GM13977 (cell line): Measurements from ENCODE around the gene LHFPL4.

Source experiments
- DNase-seq: peaks from one replicate; pipeline ENCODE4 v3.0.0; 2012; ENCODE audit warnings: low spot score
- in situ Hi-C: fragments of 300-500 bp; cut with MboI; formaldehyde crosslinking; loops from one replicate; pipeline ENCODE4 v1.12.0; 2022; ENCODE audit warnings: low sequenced_read_pairs, low pct_unique_long_range_greater_than_20kb, mixed read lengths, inconsistent platforms; ENCODE audit not compliant: unreplicated experiment
- TF ChIP-seq, protein P1 (sequence below): IDR thresholded peaks from 2 replicates; pipeline ENCODE4 v1.5.1; 2012; ENCODE audit warnings: mild to moderate bottlenecking, control low read depth; ENCODE audit not compliant: insufficient read depth; ENCODE audit errors: extremely low read depth, missing control alignments

LHFPL4 gene

DNA sequence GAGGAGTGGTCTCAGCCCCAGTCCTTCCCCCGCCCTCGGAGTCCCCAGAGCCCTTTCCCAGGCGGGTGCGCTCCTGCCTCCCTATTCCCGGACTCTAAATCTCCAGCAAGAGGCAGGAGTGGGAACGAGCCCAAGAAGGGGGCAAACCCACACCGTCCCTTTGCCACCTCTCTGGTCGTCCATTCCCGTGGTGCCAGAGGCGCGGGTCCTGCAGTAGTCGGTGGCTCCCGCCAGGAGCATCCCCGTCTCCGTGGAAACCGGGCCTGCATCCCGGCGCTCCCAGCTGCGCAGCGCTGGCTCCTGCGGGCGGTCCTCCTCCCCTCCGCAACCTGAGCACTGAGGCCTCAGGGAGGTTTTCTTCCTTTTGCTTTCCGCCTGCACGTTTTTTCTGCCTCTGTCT is 44.8 kb downstream of the LHFPL4 start:
- no peak for DNase-seq
- in situ Hi-C loops, result no loop called here
- TF ChIP-seq, protein P1, sequence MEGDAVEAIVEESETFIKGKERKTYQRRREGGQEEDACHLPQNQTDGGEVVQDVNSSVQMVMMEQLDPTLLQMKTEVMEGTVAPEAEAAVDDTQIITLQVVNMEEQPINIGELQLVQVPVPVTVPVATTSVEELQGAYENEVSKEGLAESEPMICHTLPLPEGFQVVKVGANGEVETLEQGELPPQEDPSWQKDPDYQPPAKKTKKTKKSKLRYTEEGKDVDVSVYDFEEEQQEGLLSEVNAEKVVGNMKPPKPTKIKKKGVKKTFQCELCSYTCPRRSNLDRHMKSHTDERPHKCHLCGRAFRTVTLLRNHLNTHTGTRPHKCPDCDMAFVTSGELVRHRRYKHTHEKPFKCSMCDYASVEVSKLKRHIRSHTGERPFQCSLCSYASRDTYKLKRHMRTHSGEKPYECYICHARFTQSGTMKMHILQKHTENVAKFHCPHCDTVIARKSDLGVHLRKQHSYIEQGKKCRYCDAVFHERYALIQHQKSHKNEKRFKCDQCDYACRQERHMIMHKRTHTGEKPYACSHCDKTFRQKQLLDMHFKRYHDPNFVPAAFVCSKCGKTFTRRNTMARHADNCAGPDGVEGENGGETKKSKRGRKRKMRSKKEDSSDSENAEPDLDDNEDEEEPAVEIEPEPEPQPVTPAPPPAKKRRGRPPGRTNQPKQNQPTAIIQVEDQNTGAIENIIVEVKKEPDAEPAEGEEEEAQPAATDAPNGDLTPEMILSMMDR, result no peak

DNA sequence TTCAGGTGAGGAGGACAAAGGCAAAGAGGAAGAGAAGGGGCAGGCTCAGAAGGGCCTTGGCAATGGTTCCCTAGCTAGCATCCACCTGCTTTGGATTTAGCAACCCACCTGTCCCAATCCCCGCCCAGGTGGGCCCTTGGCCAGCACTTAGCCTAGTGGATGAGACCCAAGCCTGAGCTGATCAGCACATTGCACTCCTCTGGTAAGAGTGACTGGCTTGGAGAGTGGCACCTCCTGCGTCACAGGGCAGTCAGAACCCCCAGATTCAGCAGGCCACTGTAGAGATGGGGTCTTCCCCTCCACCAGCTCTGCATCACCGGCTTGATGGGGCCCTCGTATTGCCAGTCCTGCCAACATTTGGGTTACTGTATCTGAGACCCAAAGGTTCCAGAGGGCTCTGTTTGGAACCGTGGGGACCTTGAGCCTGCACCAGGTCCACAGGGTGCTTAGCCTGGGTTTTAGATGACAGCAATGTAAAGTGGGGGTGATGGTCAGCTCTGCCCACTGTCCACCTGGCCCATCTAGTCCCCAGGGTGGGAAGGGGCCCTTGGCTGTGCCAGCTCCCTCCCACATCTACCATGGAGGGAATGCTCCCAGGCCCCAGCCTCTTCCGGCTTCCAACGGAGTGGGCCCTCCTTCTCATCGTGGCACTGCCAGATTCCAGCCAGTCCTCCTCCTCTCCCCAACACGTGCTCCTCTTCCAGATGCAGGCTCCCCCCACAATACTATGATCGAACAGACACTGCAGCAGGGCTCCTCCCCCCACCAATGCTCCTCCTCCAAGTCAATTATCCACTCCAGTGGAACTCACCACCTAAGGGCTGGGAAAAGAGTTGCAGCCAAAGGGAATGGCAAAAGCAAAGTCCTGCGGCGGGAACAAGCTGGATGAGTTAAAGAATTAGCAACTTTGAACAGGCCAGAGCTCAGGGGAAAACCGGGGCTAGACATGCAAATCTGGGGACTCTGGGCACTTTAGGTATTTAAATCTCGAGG is 45.7 kb downstream of the LHFPL4 start:
- in situ Hi-C loops, result no loop called here
- TF ChIP-seq, protein P1, result no peak
- no peak for DNase-seq

DNA sequence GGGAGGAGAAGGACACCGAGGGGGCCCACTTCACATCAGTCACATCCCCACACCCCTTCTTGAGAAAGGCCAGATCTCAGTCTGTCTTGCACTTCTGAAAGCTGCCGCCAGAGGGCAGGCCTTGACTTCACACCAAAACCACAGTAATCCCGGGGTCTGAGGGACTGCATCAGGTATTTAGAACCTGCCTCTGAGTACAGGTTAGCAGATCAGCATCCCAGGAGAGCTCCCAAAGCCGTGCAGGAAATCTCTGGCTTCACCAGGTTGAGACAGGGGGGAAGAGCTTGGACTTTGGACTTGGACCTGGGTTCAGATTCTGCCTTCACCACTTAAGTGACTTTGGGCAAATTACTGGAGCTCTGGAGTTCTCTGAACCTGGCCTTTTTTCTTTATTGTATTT is 50.3 kb downstream of the LHFPL4 start:
- TF ChIP-seq, protein P1, result peak; percentile 96
- in situ Hi-C loops, result no loop called here
- DNase-seq, result peak; percentile 81

DNA sequence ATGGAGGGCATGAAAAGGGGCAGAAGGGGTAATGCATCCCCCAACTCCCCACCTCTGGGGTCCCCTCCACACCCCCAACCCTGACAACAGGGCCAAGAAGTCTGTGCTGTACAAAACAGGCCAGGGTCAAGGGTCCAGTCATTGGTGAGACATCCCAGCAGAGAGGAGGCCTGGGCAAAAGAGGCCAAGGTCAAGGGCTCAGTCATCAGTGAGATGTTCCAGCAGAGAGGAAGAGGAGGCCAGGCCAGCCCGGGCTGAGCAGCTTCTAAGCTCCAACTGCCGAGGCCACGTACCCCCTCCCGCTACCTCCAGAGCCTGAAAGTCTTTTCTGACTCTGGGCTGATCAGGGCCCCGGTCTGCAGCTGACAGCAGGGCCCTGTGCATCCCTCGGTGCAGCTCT is 52.4 kb downstream of the LHFPL4 start:
- TF ChIP-seq, protein P1, result no peak
- DNase-seq, result no peak
- in situ Hi-C loops, result no loop called here

DNA sequence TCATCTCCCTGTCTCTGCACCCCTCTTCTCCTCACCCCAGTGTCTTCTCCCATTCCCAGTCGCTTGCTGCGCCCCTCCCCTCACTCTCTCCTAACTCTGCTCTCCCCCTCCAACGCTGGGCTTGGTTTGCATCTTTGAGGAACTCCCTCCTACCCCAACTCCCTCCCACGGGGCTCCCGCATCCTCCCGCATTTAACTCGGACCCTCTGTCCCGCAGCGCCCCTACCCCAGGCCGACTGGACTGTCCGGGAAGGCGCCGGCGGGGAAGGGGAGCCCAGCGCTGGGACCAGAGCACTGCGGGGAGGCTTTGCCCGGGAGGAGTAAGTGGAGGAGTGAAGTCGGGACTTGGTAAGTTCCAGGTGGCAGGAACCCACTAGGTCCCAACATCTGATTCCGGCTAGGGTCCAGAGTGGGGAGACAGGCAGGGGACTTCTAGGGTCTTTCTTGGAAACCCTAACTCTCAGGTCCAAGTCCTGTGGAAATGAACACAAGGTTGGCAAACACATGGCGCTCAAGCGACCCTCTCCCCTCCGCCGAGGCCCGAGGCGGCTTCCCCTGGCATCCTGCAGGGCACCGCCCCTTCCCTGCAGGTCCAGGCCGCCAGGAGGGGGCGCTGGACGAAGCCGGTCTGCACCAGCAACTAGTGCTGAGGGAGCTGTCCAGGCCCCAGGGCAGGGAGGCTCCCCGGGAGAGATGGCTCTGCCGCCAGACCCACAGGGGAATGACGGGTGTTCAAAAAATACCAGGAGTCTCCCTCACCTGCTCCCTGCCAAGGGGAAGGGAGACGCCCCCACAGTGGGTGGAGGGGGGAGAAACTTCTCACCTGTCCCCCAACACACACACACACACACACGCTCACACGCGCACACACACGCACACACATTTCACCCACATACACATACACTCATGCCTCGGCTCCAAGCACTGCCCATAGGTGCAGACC is 53.2 kb downstream of the LHFPL4 start:
- in situ Hi-C loops, result no loop called here
- TF ChIP-seq, protein P1, result peak; percentile 87
- DNase-seq, result peak; percentile 73

DNA sequence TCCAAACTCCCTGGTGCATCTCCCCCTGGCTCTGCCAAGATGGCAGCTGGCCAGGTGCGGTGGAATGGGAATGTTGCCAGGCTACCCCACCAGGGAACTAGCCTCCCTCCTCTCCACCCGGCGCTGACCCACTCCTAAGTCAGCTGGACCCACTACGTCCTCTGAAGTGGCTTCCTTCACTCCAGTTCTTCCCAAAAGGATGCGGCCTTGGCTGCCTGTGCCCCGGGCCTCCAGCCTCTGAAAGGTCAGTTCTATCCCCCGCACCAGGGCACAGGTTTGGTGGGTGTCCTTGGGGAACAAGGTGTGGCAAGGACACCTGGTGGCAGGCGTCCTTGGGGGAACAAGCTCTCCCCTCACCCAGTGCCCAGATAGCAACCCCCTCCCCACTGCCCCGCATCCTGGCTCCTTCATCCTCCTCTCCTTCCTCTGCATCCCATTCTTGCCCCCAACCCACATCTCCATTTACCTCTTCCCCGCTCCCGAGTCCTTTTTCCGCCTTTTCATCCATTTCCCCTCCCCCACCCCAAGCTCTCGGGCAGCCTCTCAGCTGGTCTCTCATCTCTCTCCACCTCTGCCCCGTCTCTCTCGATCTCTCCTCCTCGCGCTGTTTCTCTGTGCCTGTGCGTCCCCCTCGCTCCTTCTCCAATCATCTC is 54.0 kb downstream of the LHFPL4 start:
- in situ Hi-C loops, result no loop called here
- no peak for DNase-seq
- TF ChIP-seq, protein P1, result no peak
